GM12892 (cell line): ENCODE results near the gene ZNF575.

Experiments used
- POLR2A ChIP-seq: IDR thresholded peaks from 2 replicates; pipeline ENCODE4 v1.6.1; 2011; ENCODE audit warnings: low read depth, low read length, control low read depth
- POLR2AphosphoS5 ChIP-seq: IDR thresholded peaks from 2 replicates; pipeline ENCODE4 v1.6.1; 2011; ENCODE audit warnings: low read depth, low read length, control low read depth
- TAF1 ChIP-seq: IDR thresholded peaks from 2 replicates; pipeline ENCODE4 v1.6.1; 2011; ENCODE audit warnings: low read depth, mild to moderate bottlenecking, control low read depth, low read length, borderline replicate concordance

DNA sequence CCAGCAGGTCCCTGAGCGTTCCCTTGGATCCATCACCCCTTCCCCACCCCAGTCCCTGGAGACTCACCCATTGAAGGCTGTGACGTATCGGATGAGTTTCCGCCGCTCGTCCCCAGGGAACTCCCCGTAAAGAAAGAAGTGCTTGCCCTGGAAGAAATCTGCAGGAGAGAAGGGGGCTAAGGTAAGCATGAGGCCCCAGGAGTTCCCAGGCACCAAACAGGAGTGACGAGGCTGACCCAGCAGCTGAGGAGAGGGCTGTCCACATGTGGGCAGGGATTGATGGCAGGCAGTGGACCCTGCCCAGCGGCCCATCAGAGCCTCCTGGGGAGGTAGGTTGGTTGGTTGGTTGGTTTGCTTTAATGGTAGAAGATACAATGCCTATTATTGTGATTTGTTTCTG lies 11.1 kb downstream of the ZNF575 start:
- TF ChIP-seq POLR2AphosphoS5, result no peak
- TF ChIP-seq POLR2A, result no peak
- no peak for TF ChIP-seq TAF1
